GM12878 (cell line): ENCODE results near the gene HOXA10. TPM values are rescaled to one million over a fixed set of nuclear protein-coding genes. Genes with fewer than 3 reads are reported as not detected.

Experiments used
- ATAC-seq: fragments of 200-7000 bp; cut with Tn5 transposase; 3 replicates; pipeline ENCODE4 v1.9.1; 2020; ENCODE audit warnings: mild to moderate bottlenecking, moderate library complexity
- BruUV-seq: library from RNA; stranded (reverse); fragments of 400-500 nt; replicated peaks from 2 replicates; lab custom pipeline; 2021; lab: Mats Ljungman, UMichigan
- CTCF ChIA-PET: fragments of 300-600 bp; sonication (Branson Sonifier 250); formaldehyde crosslinking; extraction: SDS; loops from one replicate; lab custom pipeline; 2021; ENCODE audit warnings: inconsistent platforms; lab: Yijun Ruan, JAX
- POLR2A ChIA-PET: fragments of 350-600 bp; formaldehyde crosslinking; extraction: SDS; loops from one replicate; lab custom pipeline; 2021; ENCODE audit warnings: inconsistent platforms; lab: Charles Lee
- RAD21 ChIA-PET: fragments of 300-600 bp; sonication (Branson Sonifier 250); formaldehyde crosslinking; loops from one replicate; lab custom pipeline; 2023; ENCODE audit warnings: antibody characterized with exemption; ENCODE audit not compliant: unreplicated experiment; lab: Charles Lee
- SMC1A ChIA-PET: fragments of 300-600 bp; sonication (Branson Sonifier 250); formaldehyde crosslinking; loops from one replicate; lab custom pipeline; 2023; ENCODE audit not compliant: unreplicated experiment, uncharacterized antibody; lab: Charles Lee
- DNase-seq: peaks from one replicate; pipeline ENCODE4 v3.0.0-alpha.2; 2011; ENCODE audit warnings: low read depth, low spot score
- FAIRE-seq: peaks from 3 replicates; lab custom pipeline; 2011; peaks lifted over from hg19 to GRCh38; lab: Jason Lieb, UNC
- H2AFZ ChIP-seq: 2 replicates; pipeline ENCODE4 v1.6.0; 2011; ENCODE audit warnings: low read depth, low read length, control low read depth; ENCODE audit not compliant: control insufficient read depth
- H3K27ac ChIP-seq: 2 replicates; pipeline ENCODE4 v1.5.1; 2011; ENCODE audit warnings: control low read depth; ENCODE audit not compliant: control insufficient read depth, insufficient read depth
- H3K27me3 ChIP-seq, 2 experiments: replicated peaks in 1 of 2; 2 replicates each; pipeline versions ENCODE4 v1.6.0 to v1.6.1; 2011; ENCODE audit warnings: low read length in 1 of 2; ENCODE audit not compliant: control insufficient read depth in 2 of 2, insufficient read depth in 2 of 2
- H3K36me3 ChIP-seq, 2 experiments: 2 replicates each; pipeline ENCODE4 v1.5.1; 2011; ENCODE audit warnings: low read length in 1 of 2; ENCODE audit not compliant: control insufficient read depth in 2 of 2, insufficient read depth in 2 of 2
- H3K4me1 ChIP-seq: 2 replicates; pipeline ENCODE4 v1.6.1; 2011; ENCODE audit warnings: mild to moderate bottlenecking, low read length, moderate library complexity, mixed read lengths; ENCODE audit not compliant: control insufficient read depth, insufficient read depth
- H3K4me2 ChIP-seq: 2 replicates; pipeline ENCODE4 v1.6.0; 2011; ENCODE audit warnings: control low read depth; ENCODE audit not compliant: control insufficient read depth, insufficient read depth
- H3K4me3 ChIP-seq: fragments of 200-600 bp; sonication (generic); 2 replicates; pipeline ENCODE4 v1.5.1; 2016
- H3K79me2 ChIP-seq: 2 replicates; pipeline ENCODE4 v1.6.0; 2011; ENCODE audit warnings: low read length; ENCODE audit not compliant: control insufficient read depth, insufficient read depth
- H3K9ac ChIP-seq: 2 replicates; pipeline ENCODE4 v1.8.0; 2011; ENCODE audit warnings: low read length, control low read depth, mixed read lengths; ENCODE audit not compliant: control insufficient read depth, insufficient read depth
- H3K9me3 ChIP-seq: replicated peaks from 3 replicates; pipeline ENCODE4 v1.5.1; 2011; ENCODE audit warnings: mild to moderate bottlenecking, low read length; ENCODE audit not compliant: control insufficient read depth, insufficient read depth
- H4K20me1 ChIP-seq: 2 replicates; pipeline ENCODE4 v1.6.0; 2011; ENCODE audit not compliant: control insufficient read depth, insufficient read depth
- BACH1 ChIP-seq: fragments of 450-650 bp; IDR thresholded peaks from 2 replicates; pipeline ENCODE4 v1.6.1; 2017; ENCODE audit warnings: mild to moderate bottlenecking, borderline replicate concordance
- EED ChIP-seq: sonication (generic); IDR thresholded peaks from 2 replicates; pipeline ENCODE4 v1.6.1; 2016; ENCODE audit warnings: antibody characterized with exemption, low read depth
- ESRRA ChIP-seq: IDR thresholded peaks from 2 replicates; pipeline ENCODE4 v1.6.1; 2012; ENCODE audit warnings: mild to moderate bottlenecking, low read length, improper control_type of control experiment
- FOS ChIP-seq: IDR thresholded peaks from 3 replicates; pipeline ENCODE4 v1.6.1; 2011; ENCODE audit warnings: borderline replicate concordance; ENCODE audit not compliant: insufficient read length; ENCODE audit errors: extremely low read depth
- FOXK2 ChIP-seq: fragments of 450-650 bp; IDR thresholded peaks from 2 replicates; pipeline ENCODE4 v1.6.1; 2017; ENCODE audit warnings: mild to moderate bottlenecking, moderate library complexity
- HCFC1 ChIP-seq: fragments of 150-350 bp; IDR thresholded peaks from 2 replicates; pipeline ENCODE4 v1.6.1; 2014; ENCODE audit warnings: low read length
- NFYA ChIP-seq: IDR thresholded peaks from 2 replicates; pipeline ENCODE4 v1.6.1; 2011; ENCODE audit warnings: low read depth, mild to moderate bottlenecking, low read length, improper control_type of control experiment, borderline replicate concordance
- NR2C1 ChIP-seq: fragments of 450-650 bp; IDR thresholded peaks from 2 replicates; pipeline ENCODE4 v1.6.1; 2017; ENCODE audit warnings: antibody characterized with exemption, mild to moderate bottlenecking, moderate library complexity
- RAD21 ChIP-seq: IDR thresholded peaks from 2 replicates; pipeline ENCODE4 v1.6.1; 2011; ENCODE audit warnings: mild to moderate bottlenecking, low read depth, low read length, moderate library complexity; ENCODE audit not compliant: insufficient read depth
- SREBF2 ChIP-seq: IDR thresholded peaks from 2 replicates; pipeline ENCODE4 v1.6.1; 2012; ENCODE audit warnings: mild to moderate bottlenecking, low read length
- SUZ12 ChIP-seq: fragments of 200-600 bp; sonication (generic); IDR thresholded peaks from one replicate; pipeline ENCODE4 v1.6.1; 2018; ENCODE audit warnings: antibody characterized with exemption, mild to moderate bottlenecking; ENCODE audit not compliant: unreplicated experiment
- ZNF217 ChIP-seq: fragments of 450-650 bp; IDR thresholded peaks from 2 replicates; pipeline ENCODE4 v1.6.1; 2017; ENCODE audit warnings: antibody characterized with exemption, mild to moderate bottlenecking
- WGBS: methylation state at CpG from one replicate; pipeline ENCODE4 v1.1.6; 2016; ENCODE audit warnings: low lambda C conversion rate; ENCODE audit not compliant: insufficient replicate concordance, insufficient coverage; ENCODE audit errors: missing lambda C conversion rate; 5-methylcytosine and 5-hydroxymethylcytosine counted together
- in situ Hi-C: fragments of 300-500 bp; cut with MboI; formaldehyde crosslinking; loops from 9 replicates; pipeline ENCODE4 v1.14.3; 2018; ENCODE audit warnings: mixed read lengths
- intact Hi-C: fragments of 100-400 bp; cut with micrococcal nuclease; formaldehyde crosslinking; loops from one replicate; pipeline ENCODE4 v1.14.2; 2022; ENCODE audit not compliant: unreplicated experiment
- polyA plus RNA-seq, 11 experiments: library from polyadenylated mRNA; depleted of rRNA in 4 of 11; unstranded in 6 of 11; stranded (reverse) in 5 of 11; fragments of >200 nt; fragmentation: Nextera tagmentation in 4 of 11; fragmentation: Illumina TruSeq in 1 of 11; extraction: Ambion mirVana in 4 of 11; extraction: Trizol in 1 of 11; gene quantifications; 1 replicate in 1 of 11; 2 replicates in 10 of 11; pipeline versions ENCODE4 v1.2.1 to v1.2.3, GENCODE V29; 2011 to 2016; ENCODE audit warnings: inconsistent platforms in 2 of 11, missing spikeins in 2 of 11, low read depth in 1 of 11
- total RNA-seq, 4 experiments: library from RNA; depleted of rRNA in 3 of 4; stranded (reverse); fragments of >200 nt in 3 of 4; fragmentation: Illumina TruSeq in 1 of 4; extraction: Trizol in 1 of 4; gene quantifications; 2 replicates each; pipeline versions ENCODE4 v1.2.1 to v1.2.3, GENCODE V29; 2013 to 2021

HOXA10 gene
- total and polyA plus RNA-seq, 10 of the 15 experiments (the other 5 are each of a cell fraction or from before 2014, with no cell fraction given) = not detected

DNA sequence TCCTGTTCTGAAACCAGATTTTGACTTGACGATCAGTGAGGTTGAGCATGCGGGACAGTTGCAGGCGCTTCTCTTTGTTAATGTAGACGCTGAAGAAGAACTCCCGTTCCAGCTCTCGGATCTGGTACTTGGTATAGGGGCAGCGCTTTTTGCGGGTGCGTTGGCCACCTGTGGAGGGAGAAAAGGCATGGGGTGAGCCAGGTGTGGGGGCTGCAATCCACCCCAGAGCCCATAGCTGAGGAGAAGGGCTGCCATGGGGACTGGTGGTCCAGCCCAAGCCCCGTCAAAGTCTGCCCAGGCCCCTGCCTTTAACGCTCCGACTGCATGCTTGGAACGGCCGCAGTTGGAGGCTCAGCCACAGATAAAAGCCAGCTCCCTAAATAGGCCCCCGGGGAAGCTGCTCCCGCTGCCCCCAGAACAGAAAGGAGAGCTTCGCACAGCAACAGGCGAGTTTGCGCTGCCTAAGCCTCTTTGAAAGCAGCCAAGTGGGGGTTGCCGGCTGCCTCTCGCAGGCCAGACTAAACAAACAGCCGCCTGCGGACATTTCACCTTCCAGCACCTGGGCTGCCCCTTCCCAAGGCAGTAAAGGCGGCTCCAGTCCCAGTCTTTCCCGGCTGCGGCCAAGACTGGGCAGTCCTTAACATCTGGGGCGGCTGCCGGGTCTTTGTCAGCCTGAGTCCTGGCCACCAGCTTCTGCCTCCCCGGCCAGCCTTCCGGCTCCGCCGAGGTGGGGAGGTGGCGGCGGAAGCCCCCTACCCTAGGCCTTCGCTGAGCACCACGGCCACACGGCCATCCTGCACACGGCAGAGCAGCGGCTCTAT is 9.0 kb upstream of the HOXA10 start:
- Histone ChIP-seq H3K9me3 (no peaks in the 10 kb centered on the region; the same call in 2 of the 3 replicates), H3K27me3 (peaks cover 30 to 42% of the 10 kb centered on the region in 2 experiments), H2AFZ (no peak overlapping the region), H3K4me1 (no peaks in the 10 kb centered on the region), H3K27ac (no peak overlapping the region), H4K20me1 (no peaks in the 10 kb centered on the region), H3K4me2 (no peak overlapping the region), H3K36me3 (no peaks in the 10 kb centered on the region)
- no TSS peak for BruUV-seq
- no peak for FAIRE-seq
- 43% methylated on average over 38 of the region's 39 CpGs for WGBS
- no peak for DNase-seq
- CTCF ChIA-PET = no interaction called here
- RAD21 ChIA-PET = no interaction called here
- ATAC-seq = no peak
- SMC1A ChIA-PET = no interaction called here
- intact Hi-C loops = no loop called here
- POLR2A ChIA-PET = no interaction called here
- no peak for TF ChIP-seq ESRRA
- no peak for TF ChIP-seq SUZ12
- no peak for TF ChIP-seq NFYA
- TF ChIP-seq, all 136 proteins: peak for 0
- in situ Hi-C loops = no loop called here
- H3K79me2 ChIP-seq = no peaks in the 10 kb centered on the region
- no peak overlapping the region for H3K9ac ChIP-seq
- no peak overlapping the region for H3K4me3 ChIP-seq

DNA sequence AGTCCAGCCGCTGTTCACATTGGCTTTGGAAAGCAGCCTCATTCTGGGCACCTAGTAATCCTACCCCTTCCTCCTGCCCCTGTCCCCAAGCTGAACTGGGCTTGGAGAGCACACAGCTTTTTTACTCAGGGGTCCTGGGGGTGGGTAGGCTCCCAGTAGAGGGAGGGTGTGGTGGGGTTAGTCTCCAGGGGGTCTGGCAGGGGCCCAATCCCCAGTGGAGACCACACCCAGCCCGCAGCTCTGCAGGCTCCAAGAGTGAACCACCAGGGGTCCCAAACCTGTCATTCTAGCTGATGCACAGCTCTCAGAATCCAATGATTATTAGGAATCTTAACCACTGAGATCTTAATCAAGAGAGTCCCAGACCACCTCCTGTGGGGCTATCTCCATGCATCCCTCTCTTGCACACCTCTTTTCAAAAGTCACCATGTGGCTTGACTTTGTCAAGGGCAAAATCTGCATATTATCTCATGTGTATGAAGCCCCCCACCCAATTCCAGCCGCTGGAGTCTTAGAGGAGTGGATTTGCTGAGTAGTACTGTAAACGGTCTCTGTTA is 8.2 kb upstream of the HOXA10 start:
- POLR2A ChIA-PET = no interaction called here
- peaks cover 23 to 40% of the 10 kb centered on the region in 2 experiments for H3K27me3 ChIP-seq

More for the DNA sequence above, 8.2 kb upstream of the HOXA10 start:
- H3K9me3 ChIP-seq = no peaks in the 10 kb centered on the region; the same call in 2 of the 3 replicates
- CTCF ChIA-PET = interaction anchor here (1.1 kb wide), 1 partner anchor 16 kb away, joined by 4 read pairs; no protein-coding TSS in a partner anchor
- intact Hi-C loops = no loop called here
- H3K4me3 ChIP-seq = no peak overlapping the region
- no peak for DNase-seq
- no peak for ATAC-seq
- no peak overlapping the region for H3K9ac ChIP-seq
- no peaks in the 10 kb centered on the region for H3K4me1 ChIP-seq
- H3K79me2 ChIP-seq = no peaks in the 10 kb centered on the region
- H3K27ac ChIP-seq = no peak overlapping the region
- in situ Hi-C loops = no loop called here
- WGBS = 13% methylated on average over 4 of the region's 4 CpGs
- RAD21 ChIA-PET = no interaction called here
- no peak for TF ChIP-seq HCFC1
- TF ChIP-seq RAD21 = no peak
- TF ChIP-seq NR2C1 = no peak
- TF ChIP-seq FOS = no peak
- no peak for TF ChIP-seq FOXK2
- TF ChIP-seq SREBF2 = no peak
- no peak for TF ChIP-seq EED
- TF ChIP-seq BACH1 = no peak
- TF ChIP-seq ZNF217 = no peak
- no peak for FAIRE-seq
- H3K36me3 ChIP-seq = no peaks in the 10 kb centered on the region
- BruUV-seq = no TSS peak
- SMC1A ChIA-PET = no interaction called here
- no peak overlapping the region for H2AFZ ChIP-seq
- H4K20me1 ChIP-seq = no peaks in the 10 kb centered on the region
- H3K4me2 ChIP-seq = no peak overlapping the region
